HCT116 (cell line): ENCODE data around the gene GPR173.

Experiments used
- EGR1 ChIP-seq: IDR thresholded peaks from 2 replicates; pipeline ENCODE4 v1.6.1; 2012; ENCODE audit warnings: low read depth
- EZH2 ChIP-seq: fragments of 200-600 bp; sonication (generic); IDR thresholded peaks from 2 replicates; pipeline ENCODE4 v1.6.1; 2017; ENCODE audit warnings: antibody characterized with exemption, mixed run types
- EZH2phosphoT487 ChIP-seq: fragments of 200-600 bp; IDR thresholded peaks from 2 replicates; pipeline ENCODE4 v1.6.1; 2018; ENCODE audit warnings: antibody characterized with exemption, borderline replicate concordance
- JUND ChIP-seq: IDR thresholded peaks from 2 replicates; pipeline ENCODE4 v1.6.1; 2012
- POLR2A ChIP-seq: IDR thresholded peaks from 2 replicates; pipeline ENCODE4 v1.7.0; 2011; ENCODE audit warnings: borderline replicate concordance; ENCODE audit not compliant: insufficient read depth, insufficient read length; ENCODE audit errors: extremely low read depth
- POLR2AphosphoS5 ChIP-seq: IDR thresholded peaks from 2 replicates; pipeline ENCODE4 v1.6.1; 2011; ENCODE audit warnings: mild to moderate bottlenecking, low read depth, low read length, moderate library complexity
- YY1 ChIP-seq: IDR thresholded peaks from 2 replicates; pipeline ENCODE4 v1.6.1; 2011; ENCODE audit warnings: low read length, low read depth, moderate library complexity, mild to moderate bottlenecking; ENCODE audit not compliant: insufficient replicate concordance; ENCODE audit errors: extremely low read depth
- TF ChIP-seq, protein P1 (sequence below): IDR thresholded peaks from 2 replicates; pipeline ENCODE4 v1.6.1; 2012
- TF ChIP-seq, protein P2 (sequence below), 3 experiments: fragments of 200-600 bp in 1 of 3; sonication (generic) in 1 of 3; IDR thresholded peaks in 2 of 3; conservative IDR thresholded peaks in 1 of 3; 2 replicates each; pipeline ENCODE4 v1.5.1; 2012 to 2017; ENCODE audit warnings: low read depth in 2 of 3, low read length in 2 of 3, antibody characterized with exemption in 1 of 3, borderline replicate concordance in 1 of 3, control low read depth in 1 of 3, mild to moderate bottlenecking in 1 of 3, mixed read lengths in 1 of 3, mixed run types in 1 of 3, moderate library complexity in 1 of 3; ENCODE audit not compliant: insufficient read depth in 1 of 3

DNA sequence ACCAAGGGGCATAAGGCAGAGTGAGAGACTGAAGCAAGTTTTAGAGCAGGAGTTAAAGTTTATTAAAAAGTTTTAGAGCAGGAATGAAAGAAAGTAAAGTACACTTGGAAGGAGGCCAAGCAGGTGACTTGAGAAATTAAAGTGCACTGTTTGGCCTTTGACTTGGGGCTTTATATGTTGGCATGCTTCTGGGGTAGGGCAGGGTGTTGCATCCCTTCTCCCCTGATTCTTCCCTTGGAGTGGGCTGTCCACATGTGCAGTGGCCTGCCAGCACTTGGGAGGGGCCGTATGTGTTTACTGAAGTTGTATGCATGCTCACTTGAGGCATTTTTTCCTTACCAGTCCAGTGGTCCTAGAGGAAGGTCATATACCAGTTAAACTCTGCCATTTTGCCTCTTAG is 35.3 kb upstream of the GPR173 start:
- TF ChIP-seq EZH2 (no peak), POLR2AphosphoS5 (no peak), POLR2A (no peak), JUND (no peak), EGR1 (no peak), YY1 (no peak), EZH2phosphoT487 (no peak)
- TF ChIP-seq, protein P1, sequence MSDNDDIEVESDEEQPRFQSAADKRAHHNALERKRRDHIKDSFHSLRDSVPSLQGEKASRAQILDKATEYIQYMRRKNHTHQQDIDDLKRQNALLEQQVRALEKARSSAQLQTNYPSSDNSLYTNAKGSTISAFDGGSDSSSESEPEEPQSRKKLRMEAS: no peak
- TF ChIP-seq, protein P2, sequence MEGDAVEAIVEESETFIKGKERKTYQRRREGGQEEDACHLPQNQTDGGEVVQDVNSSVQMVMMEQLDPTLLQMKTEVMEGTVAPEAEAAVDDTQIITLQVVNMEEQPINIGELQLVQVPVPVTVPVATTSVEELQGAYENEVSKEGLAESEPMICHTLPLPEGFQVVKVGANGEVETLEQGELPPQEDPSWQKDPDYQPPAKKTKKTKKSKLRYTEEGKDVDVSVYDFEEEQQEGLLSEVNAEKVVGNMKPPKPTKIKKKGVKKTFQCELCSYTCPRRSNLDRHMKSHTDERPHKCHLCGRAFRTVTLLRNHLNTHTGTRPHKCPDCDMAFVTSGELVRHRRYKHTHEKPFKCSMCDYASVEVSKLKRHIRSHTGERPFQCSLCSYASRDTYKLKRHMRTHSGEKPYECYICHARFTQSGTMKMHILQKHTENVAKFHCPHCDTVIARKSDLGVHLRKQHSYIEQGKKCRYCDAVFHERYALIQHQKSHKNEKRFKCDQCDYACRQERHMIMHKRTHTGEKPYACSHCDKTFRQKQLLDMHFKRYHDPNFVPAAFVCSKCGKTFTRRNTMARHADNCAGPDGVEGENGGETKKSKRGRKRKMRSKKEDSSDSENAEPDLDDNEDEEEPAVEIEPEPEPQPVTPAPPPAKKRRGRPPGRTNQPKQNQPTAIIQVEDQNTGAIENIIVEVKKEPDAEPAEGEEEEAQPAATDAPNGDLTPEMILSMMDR (IDR thresholded peaks at IDR 0.05 in 2 of 3, conservative IDR thresholded peaks at IDR 0.05 in 1 of 3; ENCODE audit: borderline replicate concordance in 1 of 3, insufficient read depth in 1 of 3, low read depth in 2 of 3, low read length in 2 of 3): no peak
